SK-N-SH (cell line): ENCODE results near the gene MEFV. TPM values are rescaled to one million over a fixed set of nuclear protein-coding genes. Genes with fewer than 3 reads are reported as not detected.

ENCODE experiments used
- CTCF ChIA-PET: fragments of 300-600, 350-600 bp; formaldehyde crosslinking; extraction: SDS; loops from one replicate; lab custom pipeline; 2021; lab: Yijun Ruan, JAX
- POLR2A ChIA-PET: fragments of 350-600 bp; sonication (Branson Sonifier 250); formaldehyde crosslinking; extraction: SDS; loops from one replicate; lab custom pipeline; 2020; ENCODE audit warnings: antibody characterized with exemption, inconsistent platforms; lab: Yijun Ruan, JAX
- DNase-seq: peaks from one replicate; pipeline ENCODE4 v3.0.0; 2012
- H2AFZ ChIP-seq: fragments of 200-600 bp; sonication (generic); 2 replicates; pipeline ENCODE4 v1.8.1; 2016; ENCODE audit warnings: antibody characterized with exemption, mild to moderate bottlenecking, low read depth
- H3F3A ChIP-seq: fragments of 200-600 bp; sonication (generic); replicated peaks from 2 replicates; pipeline ENCODE3; 2016; ENCODE audit warnings: antibody characterized with exemption, mild to moderate bottlenecking; ENCODE audit not compliant: insufficient read depth
- H3K27ac ChIP-seq, 2 experiments: fragments of 200-500 bp in 1 of 2; fragments of 200-600 bp in 1 of 2; sonication (Bioruptor generic) in 1 of 2; sonication (generic), shearing (Covaris generic) in 1 of 2; 2 replicates each; pipeline versions ENCODE4 v1.5.1 to v1.6.1; 2014 to 2016; ENCODE audit warnings: low read depth in 2 of 2, inconsistent platforms in 1 of 2, low read length in 1 of 2, mild to moderate bottlenecking in 1 of 2, mixed read lengths in 1 of 2
- H3K27me3 ChIP-seq: fragments of 200-600 bp; sonication (generic), shearing (Covaris generic); 2 replicates; pipeline ENCODE4 v1.6.1; 2016; ENCODE audit warnings: mixed run types; ENCODE audit not compliant: insufficient read depth
- H3K36me3 ChIP-seq, 2 experiments: fragments of 200-500 bp in 1 of 2; fragments of 200-600 bp in 1 of 2; sonication (Bioruptor generic) in 1 of 2; sonication (generic) in 1 of 2; replicated peaks in 1 of 2; 2 replicates each; pipeline versions ENCODE3 to v1.5.1; 2014 to 2016; ENCODE audit warnings: low read length in 1 of 2, mild to moderate bottlenecking in 1 of 2; ENCODE audit not compliant: insufficient read depth in 2 of 2, control insufficient read depth in 1 of 2
- H3K4me1 ChIP-seq, 2 experiments: fragments of 200-500 bp in 1 of 2; fragments of 200-600 bp in 1 of 2; sonication (Bioruptor generic) in 1 of 2; sonication (generic), shearing (Covaris generic) in 1 of 2; 2 replicates each; pipeline versions ENCODE4 v1.5.1 to v1.6.1; 2014 to 2016; ENCODE audit warnings: low read depth in 1 of 2, low read length in 1 of 2, mixed run types in 1 of 2; ENCODE audit not compliant: insufficient read depth in 2 of 2, control insufficient read depth in 1 of 2
- H3K4me2 ChIP-seq: fragments of 200-600 bp; sonication (generic), shearing (Covaris generic); 2 replicates; pipeline ENCODE4 v1.6.1; 2017; ENCODE audit warnings: mixed run types
- H3K4me3 ChIP-seq, 2 experiments: fragments of 200-500 bp in 1 of 2; fragments of 200-600 bp in 1 of 2; sonication (Bioruptor generic) in 1 of 2; sonication (generic), shearing (Covaris generic) in 1 of 2; 2 replicates each; pipeline versions ENCODE4 v1.5.1 to v1.8.1; 2014 to 2016; ENCODE audit warnings: low read depth in 2 of 2, inconsistent platforms in 1 of 2, low read length in 1 of 2, mild to moderate bottlenecking in 1 of 2, mixed read lengths in 1 of 2, moderate library complexity in 1 of 2
- H3K79me2 ChIP-seq: fragments of 200-600 bp; sonication (generic); 2 replicates; pipeline ENCODE4 v1.8.1; 2017; ENCODE audit warnings: mild to moderate bottlenecking; ENCODE audit not compliant: insufficient read depth
- H3K9ac ChIP-seq: fragments of 200-600 bp; sonication (generic); 2 replicates; pipeline ENCODE4 v1.6.1; 2017; ENCODE audit warnings: mixed run types
- H3K9me2 ChIP-seq: fragments of 200-600 bp; sonication (generic); 2 replicates; pipeline ENCODE4 v1.6.1; 2017; ENCODE audit warnings: mixed run types
- H3K9me3 ChIP-seq: fragments of 200-600 bp; sonication (generic); 2 replicates; pipeline ENCODE4 v1.6.1; 2017; ENCODE audit warnings: mixed run types, mild to moderate bottlenecking, moderate library complexity
- H4K20me1 ChIP-seq: fragments of 200-600 bp; sonication (generic); 2 replicates; pipeline ENCODE4 v1.6.1; 2017; ENCODE audit warnings: mild to moderate bottlenecking, mixed run types; ENCODE audit not compliant: insufficient read depth
- CTCF ChIP-seq: fragments of 200-600 bp; sonication (generic); IDR thresholded peaks from 2 replicates; pipeline ENCODE4 v1.6.1; 2017; ENCODE audit warnings: antibody characterized with exemption, mild to moderate bottlenecking, moderate library complexity
- ELF1 ChIP-seq: IDR thresholded peaks from 2 replicates; pipeline ENCODE4 v1.4.0; 2012
- EP300 ChIP-seq, 2 experiments: IDR thresholded peaks; 2 replicates each; pipeline versions ENCODE4 v1.4.0 to v1.6.1; 2012; ENCODE audit warnings: borderline replicate concordance in 1 of 2, low read depth in 1 of 2, low read length in 1 of 2
- JUND ChIP-seq: IDR thresholded peaks from 2 replicates; pipeline ENCODE4 v1.4.0; 2012
- MEF2A ChIP-seq: IDR thresholded peaks from 2 replicates; pipeline ENCODE4 v1.4.0; 2012; ENCODE audit warnings: low read depth, borderline replicate concordance
- MXI1 ChIP-seq: IDR thresholded peaks from 2 replicates; pipeline ENCODE4 v1.6.1; 2012; ENCODE audit warnings: mild to moderate bottlenecking, low read depth, low read length, improper control_type of control experiment
- POLR2AphosphoS5 ChIP-seq: IDR thresholded peaks from 2 replicates; pipeline ENCODE4 v1.6.1; 2012; ENCODE audit warnings: low read depth, low read length
- RAD21 ChIP-seq: IDR thresholded peaks from 2 replicates; pipeline ENCODE4 v1.6.1; 2012; ENCODE audit warnings: mild to moderate bottlenecking, low read length
- WGBS: methylation state at CpG from one replicate; pipeline ENCODE4 v1.1.6; 2017; ENCODE audit warnings: low lambda C conversion rate; 5-methylcytosine and 5-hydroxymethylcytosine counted together
- polyA plus RNA-seq, 3 experiments: library from polyadenylated mRNA; depleted of rRNA; stranded (reverse); fragments of >200 nt; gene quantifications; 2 replicates each; pipeline ENCODE4 v1.2.3, GENCODE V29; 2012
- TF ChIP-seq, protein P1 (sequence below): IDR thresholded peaks from 2 replicates; pipeline ENCODE4 v1.6.1; 2012; ENCODE audit warnings: mild to moderate bottlenecking, low read depth, low read length, moderate library complexity
- TF ChIP-seq, protein P2 (sequence below): IDR thresholded peaks from 2 replicates; pipeline ENCODE4 v1.4.0; 2012; ENCODE audit warnings: low read depth, borderline replicate concordance
- TF ChIP-seq, protein P3 (sequence below): fragments of 150-350 bp; IDR thresholded peaks from 2 replicates; pipeline ENCODE4 v1.6.1; 2017; ENCODE audit warnings: antibody characterized with exemption, low read length, low read depth, borderline replicate concordance

The MEFV gene
- polyA plus RNA-seq, 1 of the 3 experiments (the other 2 are of a cell fraction), result not detected

DNA sequence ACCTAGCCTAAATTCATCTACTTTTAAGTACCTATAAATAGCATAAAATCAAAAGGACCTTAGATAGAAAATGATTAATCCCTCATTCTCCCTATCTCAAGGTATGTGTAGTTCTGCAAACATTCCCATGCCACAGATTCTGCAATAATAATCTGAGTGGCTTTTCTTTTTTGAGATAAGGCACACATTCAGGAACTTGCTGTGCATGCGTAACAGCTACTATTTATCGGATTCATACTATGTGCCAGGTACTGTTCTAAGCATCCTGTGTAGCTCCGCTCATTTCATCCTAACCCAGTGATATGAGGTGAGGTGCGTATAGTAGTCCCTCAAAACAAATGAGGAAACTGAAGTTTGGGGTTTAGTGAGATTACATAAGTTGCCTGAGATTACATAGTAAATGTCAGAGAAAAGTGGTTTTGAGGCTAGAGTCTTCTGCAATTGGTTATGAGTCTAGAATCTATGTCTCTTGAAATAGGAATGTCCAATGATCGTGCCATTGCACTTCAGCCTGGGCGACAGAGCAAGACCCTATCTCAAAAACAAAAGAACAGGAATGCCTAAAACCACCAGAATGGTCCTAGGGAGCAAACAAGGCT lies 24.9 kb upstream of the MEFV start:
- CTCF ChIA-PET, result interaction anchor here (1.1 kb wide), 1 partner anchor 15 kb away, joined by 3 read pairs; no protein-coding TSS in a partner anchor
- Histone ChIP-seq H2AFZ (0 out of 2 replicates have a peak overlapping the region, but pooled peaks have one; percentile 96), H3F3A (peaks cover 4% of the 10 kb centered on the region), H3K27me3 (peaks cover 14% of the 10 kb centered on the region; the same call in 1 of the 2 replicates), H4K20me1 (0 out of 2 replicates have a peak, but pooled peaks cover 5% of the 10 kb centered on the region), H3K9me3 (no peaks in the 10 kb centered on the region), H3K79me2 (peaks cover 30% of the 10 kb centered on the region), H3K9me2 (no peaks in the 10 kb centered on the region), H3K36me3 (peaks cover 13 to 20% of the 10 kb centered on the region in 2 experiments), H3K9ac (0 out of 2 replicates have a peak overlapping the region, but pooled peaks have one; percentile 76), H3K4me3 (no peak overlapping the region), H3K4me2 (peak overlapping the region; percentile 99), H3K27ac (no peak overlapping the region; a peak in 1 of 4 replicates), H3K4me1 (peaks cover 7 to 18% of the 10 kb centered on the region in 2 experiments)
- 97% methylated on average over 6 of the region's 6 CpGs for whole genome bisulfite sequencing
- POLR2A ChIA-PET, result no interaction called here
- TF ChIP-seq JUND, result no peak
- TF ChIP-seq, protein P1, sequence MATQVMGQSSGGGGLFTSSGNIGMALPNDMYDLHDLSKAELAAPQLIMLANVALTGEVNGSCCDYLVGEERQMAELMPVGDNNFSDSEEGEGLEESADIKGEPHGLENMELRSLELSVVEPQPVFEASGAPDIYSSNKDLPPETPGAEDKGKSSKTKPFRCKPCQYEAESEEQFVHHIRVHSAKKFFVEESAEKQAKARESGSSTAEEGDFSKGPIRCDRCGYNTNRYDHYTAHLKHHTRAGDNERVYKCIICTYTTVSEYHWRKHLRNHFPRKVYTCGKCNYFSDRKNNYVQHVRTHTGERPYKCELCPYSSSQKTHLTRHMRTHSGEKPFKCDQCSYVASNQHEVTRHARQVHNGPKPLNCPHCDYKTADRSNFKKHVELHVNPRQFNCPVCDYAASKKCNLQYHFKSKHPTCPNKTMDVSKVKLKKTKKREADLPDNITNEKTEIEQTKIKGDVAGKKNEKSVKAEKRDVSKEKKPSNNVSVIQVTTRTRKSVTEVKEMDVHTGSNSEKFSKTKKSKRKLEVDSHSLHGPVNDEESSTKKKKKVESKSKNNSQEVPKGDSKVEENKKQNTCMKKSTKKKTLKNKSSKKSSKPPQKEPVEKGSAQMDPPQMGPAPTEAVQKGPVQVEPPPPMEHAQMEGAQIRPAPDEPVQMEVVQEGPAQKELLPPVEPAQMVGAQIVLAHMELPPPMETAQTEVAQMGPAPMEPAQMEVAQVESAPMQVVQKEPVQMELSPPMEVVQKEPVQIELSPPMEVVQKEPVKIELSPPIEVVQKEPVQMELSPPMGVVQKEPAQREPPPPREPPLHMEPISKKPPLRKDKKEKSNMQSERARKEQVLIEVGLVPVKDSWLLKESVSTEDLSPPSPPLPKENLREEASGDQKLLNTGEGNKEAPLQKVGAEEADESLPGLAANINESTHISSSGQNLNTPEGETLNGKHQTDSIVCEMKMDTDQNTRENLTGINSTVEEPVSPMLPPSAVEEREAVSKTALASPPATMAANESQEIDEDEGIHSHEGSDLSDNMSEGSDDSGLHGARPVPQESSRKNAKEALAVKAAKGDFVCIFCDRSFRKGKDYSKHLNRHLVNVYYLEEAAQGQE, result no peak
- TF ChIP-seq EP300 (IDR thresholded peaks at IDR 0.05; ENCODE audit: borderline replicate concordance in 1 of 2, low read depth in 1 of 2, low read length in 1 of 2), result no peak
- TF ChIP-seq MXI1, result no peak
- TF ChIP-seq, protein P2, sequence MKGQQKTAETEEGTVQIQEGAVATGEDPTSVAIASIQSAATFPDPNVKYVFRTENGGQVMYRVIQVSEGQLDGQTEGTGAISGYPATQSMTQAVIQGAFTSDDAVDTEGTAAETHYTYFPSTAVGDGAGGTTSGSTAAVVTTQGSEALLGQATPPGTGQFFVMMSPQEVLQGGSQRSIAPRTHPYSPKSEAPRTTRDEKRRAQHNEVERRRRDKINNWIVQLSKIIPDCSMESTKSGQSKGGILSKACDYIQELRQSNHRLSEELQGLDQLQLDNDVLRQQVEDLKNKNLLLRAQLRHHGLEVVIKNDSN, result no peak
- TF ChIP-seq RAD21, result no peak
- TF ChIP-seq MEF2A, result no peak
- TF ChIP-seq CTCF, result no peak
- TF ChIP-seq POLR2AphosphoS5, result no peak
- TF ChIP-seq ELF1, result no peak
- TF ChIP-seq, protein P3, sequence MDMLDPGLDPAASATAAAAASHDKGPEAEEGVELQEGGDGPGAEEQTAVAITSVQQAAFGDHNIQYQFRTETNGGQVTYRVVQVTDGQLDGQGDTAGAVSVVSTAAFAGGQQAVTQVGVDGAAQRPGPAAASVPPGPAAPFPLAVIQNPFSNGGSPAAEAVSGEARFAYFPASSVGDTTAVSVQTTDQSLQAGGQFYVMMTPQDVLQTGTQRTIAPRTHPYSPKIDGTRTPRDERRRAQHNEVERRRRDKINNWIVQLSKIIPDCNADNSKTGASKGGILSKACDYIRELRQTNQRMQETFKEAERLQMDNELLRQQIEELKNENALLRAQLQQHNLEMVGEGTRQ, result no peak
- DNase-seq, result no peak
